ENCODE results near the gene NUP205. TPM values are rescaled to one million over a fixed set of nuclear protein-coding genes. Genes with fewer than 3 reads are reported as not detected.

Gene NUP205
- total RNA-seq = 10 to 100 TPM; 21.0 to 65.9 (median 47.6) TPM

GRCh38 chr7:135557455-135558336 lies at the start of gene NUP205:
TSS of gene NUP205 (plus strand) at chr7:135557917. CDS start at chr7:135557945, 28 bp downstream.
- DNase-seq = peak; percentile 60 to 81
- intact Hi-C loops (cut with DNase I; ENCODE audit: low total_unique reads) = no loop called here
- H3K27me3 ChIP-seq = no peaks in the 10 kb centered on the region
- peaks cover 6% of the 10 kb centered on the region in 2 donors for H3K4me1 ChIP-seq
- H3K4me3 ChIP-seq = peak within 1 kb of the TSS; percentile 74 to 81
- peak within 1 kb of the TSS; percentile 95 to 96 for H3K27ac ChIP-seq
- TF ChIP-seq POLR2A (IDR thresholded peaks at IDR 0.05) (no peak), CTCF (IDR thresholded peaks at IDR 0.05) (peak in 2 of 4 experiments; percentile 18 to 52)
- no peaks in the 10 kb centered on the region for H3K9me3 ChIP-seq
- H3K36me3 ChIP-seq = no peaks in the 10 kb centered on the region

- peak overlapping the region; percentile 61 to 83 for H3K4me3 ChIP-seq
- H3K9me3 ChIP-seq = no peaks in the 10 kb centered on the region
- TF ChIP-seq CTCF (IDR thresholded peaks at IDR 0.05) = no peak
- TF ChIP-seq POLR2A (IDR thresholded peaks at IDR 0.05) = no peak
- DNase-seq = no peak
- intact Hi-C loops (cut with DNase I; ENCODE audit: low total_unique reads) = no loop called here
- H3K36me3 ChIP-seq = no peaks in the 10 kb centered on the region
- H3K4me1 ChIP-seq = peaks cover 0 to 9% of the 10 kb centered on the region in 2 donors
- no peaks in the 10 kb centered on the region for H3K27me3 ChIP-seq
- H3K27ac ChIP-seq = peak overlapping the region; percentile 88 to 94
Observed at GRCh38 chr7:135508883-135509588, 48.7 kb upstream of the NUP205 start.

GRCh38 chr7:135509589-135509838 lies 48.2 kb upstream of the NUP205 start:
- Histone ChIP-seq H3K4me3 (peak overlapping the region; percentile 61 to 83), H3K36me3 (no peaks in the 10 kb centered on the region), H3K27ac (peak overlapping the region; percentile 88 to 94), H3K4me1 (peaks cover 0 to 9% of the 10 kb centered on the region in 2 donors), H3K9me3 (no peaks in the 10 kb centered on the region), H3K27me3 (no peaks in the 10 kb centered on the region)
- no peak for TF ChIP-seq POLR2A (IDR thresholded peaks at IDR 0.05)
- no peak for TF ChIP-seq CTCF (IDR thresholded peaks at IDR 0.05)
- peak in 1 of 2 donors; percentile 14 for DNase-seq
- intact Hi-C loops (cut with DNase I; ENCODE audit: low total_unique reads) = no loop called here

GRCh38 chr7:135509839-135510591 lies 47.7 kb upstream of the NUP205 start, which contains the start of gene CNOT4:
TSS of gene CNOT4 (minus strand) at chr7:135510102. CDS start at chr7:135438331, 71,771 bp downstream.
- H3K27ac ChIP-seq = peak within 1 kb of the TSS; percentile 88 to 94
- no peaks in the 10 kb centered on the region for H3K36me3 ChIP-seq
- TF ChIP-seq POLR2A (IDR thresholded peaks at IDR 0.05) (peak; percentile 55 to 62), CTCF (IDR thresholded peaks at IDR 0.05) (peak in 1 of 4 experiments; percentile 6)
- H3K4me3 ChIP-seq = peak within 1 kb of the TSS; percentile 61 to 83
- no peaks in the 10 kb centered on the region for H3K9me3 ChIP-seq
- intact Hi-C loops (cut with DNase I; ENCODE audit: low total_unique reads) = no loop called here
- peaks cover 0 to 9% of the 10 kb centered on the region in 2 donors for H3K4me1 ChIP-seq
- peak; percentile 95 to 97 for DNase-seq
- no peaks in the 10 kb centered on the region for H3K27me3 ChIP-seq

Measured in uterus (tissue), 4 donors.